IPS-18a (cell line): Measurements from ENCODE around the gene SHB.

Experiments
- H3K27ac ChIP-seq: one replicate; pipeline ENCODE4 v1.5.1; 2013; ENCODE audit warnings: low read length
- H3K27me3 ChIP-seq: one replicate; pipeline ENCODE4 v1.6.1; 2013; ENCODE audit warnings: mild to moderate bottlenecking, low read length; ENCODE audit not compliant: control insufficient read depth, insufficient read depth
- H3K36me3 ChIP-seq: one replicate; pipeline ENCODE4 v1.6.1; 2013; ENCODE audit warnings: low read depth, low read length; ENCODE audit not compliant: control insufficient read depth
- H3K4me1 ChIP-seq: one replicate; pipeline ENCODE4 v1.6.1; 2013; ENCODE audit warnings: low read depth, low read length; ENCODE audit not compliant: control insufficient read depth
- H3K4me3 ChIP-seq: one replicate; pipeline ENCODE4 v1.5.1; 2013; ENCODE audit warnings: low read length
- H3K9ac ChIP-seq: one replicate; pipeline ENCODE4 v1.6.1; 2013; ENCODE audit warnings: mild to moderate bottlenecking, low read length, moderate library complexity
- H3K9me3 ChIP-seq: one replicate; pipeline ENCODE4 v1.6.1; 2013; ENCODE audit warnings: low read depth, low read length; ENCODE audit not compliant: control insufficient read depth

The SHB gene

GRCh38 chr9:37965116-37965515 is 103.9 kb downstream of the SHB start:
- no peaks in the 10 kb centered on the region for H3K36me3 ChIP-seq
- H3K4me3 ChIP-seq = no peak overlapping the region
- H3K27ac ChIP-seq = no peak overlapping the region
- no peaks in the 10 kb centered on the region for H3K9me3 ChIP-seq
- no peak overlapping the region for H3K9ac ChIP-seq
- no peaks in the 10 kb centered on the region for H3K4me1 ChIP-seq
- H3K27me3 ChIP-seq = no peaks in the 10 kb centered on the region

- Histone ChIP-seq H3K9ac (no peak overlapping the region), H3K27me3 (no peaks in the 10 kb centered on the region), H3K9me3 (no peaks in the 10 kb centered on the region), H3K27ac (no peak overlapping the region), H3K4me3 (no peak overlapping the region), H3K4me1 (no peaks in the 10 kb centered on the region), H3K36me3 (no peaks in the 10 kb centered on the region)
These were observed 104.3 kb downstream of the SHB start for GRCh38 chr9:37964740-37965081.

GRCh38 chr9:37963936-37964739 is 104.9 kb downstream of the SHB start:
- H3K4me3 ChIP-seq = no peak overlapping the region
- no peaks in the 10 kb centered on the region for H3K27me3 ChIP-seq
- no peaks in the 10 kb centered on the region for H3K36me3 ChIP-seq
- H3K4me1 ChIP-seq = no peaks in the 10 kb centered on the region
- H3K9me3 ChIP-seq = no peaks in the 10 kb centered on the region
- H3K9ac ChIP-seq = no peak overlapping the region
- H3K27ac ChIP-seq = no peak overlapping the region

GRCh38 chr9:37961351-37961750 is 107.7 kb downstream of the SHB start:
- no peaks in the 10 kb centered on the region for H3K4me1 ChIP-seq
- no peaks in the 10 kb centered on the region for H3K27me3 ChIP-seq
- no peaks in the 10 kb centered on the region for H3K36me3 ChIP-seq
- no peak overlapping the region for H3K4me3 ChIP-seq
- H3K9me3 ChIP-seq = no peaks in the 10 kb centered on the region
- no peak overlapping the region for H3K27ac ChIP-seq
- H3K9ac ChIP-seq = no peak overlapping the region

- Histone ChIP-seq H3K9me3 (no peaks in the 10 kb centered on the region), H3K9ac (no peak overlapping the region), H3K27me3 (no peaks in the 10 kb centered on the region), H3K4me1 (no peaks in the 10 kb centered on the region), H3K36me3 (no peaks in the 10 kb centered on the region), H3K27ac (no peak overlapping the region), H3K4me3 (no peak overlapping the region)
These were observed 108.4 kb downstream of the SHB start for GRCh38 chr9:37960631-37961030.

- Histone ChIP-seq H3K27me3 (no peaks in the 10 kb centered on the region), H3K9ac (no peak overlapping the region)
These were observed 109.1 kb downstream of the SHB start for GRCh38 chr9:37959976-37960375.

GRCh38 chr9:37958154-37958553 is 110.9 kb downstream of the SHB start:
- no peaks in the 10 kb centered on the region for H3K9me3 ChIP-seq
- H3K4me1 ChIP-seq = no peaks in the 10 kb centered on the region
- no peak overlapping the region for H3K4me3 ChIP-seq
- no peak overlapping the region for H3K27ac ChIP-seq
- H3K9ac ChIP-seq = no peak overlapping the region
- peaks cover 6% of the 10 kb centered on the region for H3K36me3 ChIP-seq
- no peaks in the 10 kb centered on the region for H3K27me3 ChIP-seq

More at GRCh38 chr9:37959976-37960375, 109.1 kb downstream of the SHB start:
- no peaks in the 10 kb centered on the region for H3K9me3 ChIP-seq
- H3K4me3 ChIP-seq = no peak overlapping the region
- H3K27ac ChIP-seq = no peak overlapping the region
- H3K36me3 ChIP-seq = no peaks in the 10 kb centered on the region
- no peaks in the 10 kb centered on the region for H3K4me1 ChIP-seq

- H3K27ac ChIP-seq = no peak overlapping the region
These were observed 111.4 kb downstream of the SHB start for GRCh38 chr9:37957664-37957953.

GRCh38 chr9:37956904-37957663 is 111.9 kb downstream of the SHB start:
- H3K9ac ChIP-seq = no peak overlapping the region
- H3K4me3 ChIP-seq = no peak overlapping the region
- H3K27me3 ChIP-seq = no peaks in the 10 kb centered on the region
- no peaks in the 10 kb centered on the region for H3K9me3 ChIP-seq
- H3K36me3 ChIP-seq = peaks cover 6% of the 10 kb centered on the region
- no peaks in the 10 kb centered on the region for H3K4me1 ChIP-seq
- no peak overlapping the region for H3K27ac ChIP-seq

More at GRCh38 chr9:37957664-37957953, 111.4 kb downstream of the SHB start:
- H3K4me1 ChIP-seq = no peaks in the 10 kb centered on the region
- no peak overlapping the region for H3K9ac ChIP-seq
- no peaks in the 10 kb centered on the region for H3K9me3 ChIP-seq
- no peaks in the 10 kb centered on the region for H3K27me3 ChIP-seq
- peaks cover 6% of the 10 kb centered on the region for H3K36me3 ChIP-seq
- no peak overlapping the region for H3K4me3 ChIP-seq

GRCh38 chr9:37956423-37956820 is 112.6 kb downstream of the SHB start:
- H3K9me3 ChIP-seq = no peaks in the 10 kb centered on the region
- no peak overlapping the region for H3K4me3 ChIP-seq
- no peak overlapping the region for H3K27ac ChIP-seq
- no peaks in the 10 kb centered on the region for H3K4me1 ChIP-seq
- no peaks in the 10 kb centered on the region for H3K27me3 ChIP-seq
- peaks cover 6% of the 10 kb centered on the region for H3K36me3 ChIP-seq
- no peak overlapping the region for H3K9ac ChIP-seq

GRCh38 chr9:37955781-37956422 is 113.1 kb downstream of the SHB start:
- Histone ChIP-seq H3K4me3 (no peak overlapping the region), H3K27me3 (no peaks in the 10 kb centered on the region), H3K27ac (no peak overlapping the region), H3K9me3 (no peaks in the 10 kb centered on the region), H3K4me1 (no peaks in the 10 kb centered on the region), H3K9ac (no peak overlapping the region), H3K36me3 (peaks cover 6% of the 10 kb centered on the region)
